Activated T-helper 1 cell treated with Interleukin-2 at 50 U/mL for 16 hours (primary cell): ENCODE data around the gene GABBR2.
"Not testable (repeated sequence)": the region's sequence is repeated elsewhere in the genome, so short reads cannot be mapped to it uniquely, and the experiment has no call there.

ENCODE experiments used
- DNase-seq: peaks from one replicate; pipeline ENCODE4 v3.0.0-alpha.2; 2020; ENCODE audit warnings: low read depth

Gene GABBR2

DNA sequence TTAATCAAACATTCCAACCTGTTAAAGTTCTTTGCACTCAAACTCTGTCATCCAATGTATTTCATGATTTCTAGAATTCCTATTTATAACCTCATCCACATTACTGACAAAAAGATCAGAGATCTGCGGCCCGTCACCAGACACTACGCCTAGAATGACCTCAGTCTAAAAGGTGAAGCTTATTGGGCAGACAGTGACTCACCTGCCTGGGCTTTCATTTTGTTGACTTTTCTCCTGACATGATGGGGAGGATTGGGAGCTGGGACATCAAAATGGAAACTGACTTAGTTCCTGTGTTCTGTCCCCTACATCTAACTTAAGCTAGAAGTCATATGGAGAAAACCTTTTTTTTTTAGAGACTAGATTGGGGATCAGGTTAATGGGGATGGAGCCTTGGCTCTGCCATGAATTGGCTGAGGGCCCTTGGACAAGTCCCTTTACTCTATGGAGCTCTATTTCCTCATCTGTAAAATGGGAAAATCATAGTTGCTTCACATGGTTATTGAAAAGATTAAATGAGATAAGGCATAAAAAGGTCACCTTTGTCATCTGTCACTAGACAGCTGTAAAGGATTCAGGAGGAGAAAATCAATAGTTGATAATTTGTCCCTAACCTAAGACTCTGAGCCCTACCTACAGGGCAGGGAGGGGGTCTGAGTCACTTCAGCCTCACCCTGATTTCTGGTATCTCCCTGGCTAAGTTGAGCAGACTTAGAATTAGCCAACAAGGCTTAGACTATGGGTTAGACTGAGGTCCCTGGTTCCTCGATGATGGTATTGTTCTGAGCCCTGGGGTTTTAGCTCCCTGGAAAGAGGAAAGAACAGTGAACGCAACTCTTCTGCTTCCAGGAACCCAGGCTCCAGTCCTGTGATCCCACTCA is 228.5 kb downstream of the GABBR2 start:
- no peak for DNase-seq

DNA sequence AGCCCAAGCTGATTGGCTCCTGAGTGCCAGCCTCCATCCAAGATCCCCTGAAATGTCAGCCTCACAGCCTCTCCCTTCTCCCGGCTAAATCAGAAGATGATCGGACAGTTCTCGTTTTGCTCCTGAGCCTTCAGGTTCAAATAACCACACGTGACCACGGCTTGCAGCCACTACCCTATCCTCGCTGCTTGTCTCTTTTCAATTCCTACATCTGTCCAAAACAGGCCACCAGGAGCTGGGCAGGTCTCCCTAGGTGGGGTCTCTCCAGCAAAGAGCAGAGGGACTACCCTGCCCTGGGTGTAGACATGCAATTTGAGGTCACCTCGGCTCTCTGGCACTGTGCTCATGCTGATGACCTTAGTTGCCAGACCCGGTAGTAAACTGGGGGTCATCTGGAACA is 229.3 kb downstream of the GABBR2 start:
- no peak for DNase-seq

DNA sequence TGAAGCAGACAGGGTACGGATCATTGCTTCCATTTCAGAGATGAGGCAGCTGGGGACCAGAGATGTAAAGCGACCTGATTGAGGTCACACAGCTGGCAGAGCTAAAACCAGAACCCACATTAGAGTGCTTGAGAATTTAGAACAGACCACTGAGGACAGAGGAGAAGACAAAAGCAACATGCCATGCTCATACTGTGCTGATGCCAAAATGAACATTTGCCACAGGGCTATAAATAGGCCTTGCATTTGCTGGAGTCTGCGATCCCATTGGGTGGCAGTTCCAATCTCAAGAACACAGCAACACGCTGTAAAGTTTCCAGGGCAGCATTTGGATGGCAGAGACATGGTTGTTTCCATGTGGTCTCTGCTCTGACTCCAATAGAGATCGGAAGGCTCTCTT is 230.9 kb downstream of the GABBR2 start:
- no peak for DNase-seq

DNA sequence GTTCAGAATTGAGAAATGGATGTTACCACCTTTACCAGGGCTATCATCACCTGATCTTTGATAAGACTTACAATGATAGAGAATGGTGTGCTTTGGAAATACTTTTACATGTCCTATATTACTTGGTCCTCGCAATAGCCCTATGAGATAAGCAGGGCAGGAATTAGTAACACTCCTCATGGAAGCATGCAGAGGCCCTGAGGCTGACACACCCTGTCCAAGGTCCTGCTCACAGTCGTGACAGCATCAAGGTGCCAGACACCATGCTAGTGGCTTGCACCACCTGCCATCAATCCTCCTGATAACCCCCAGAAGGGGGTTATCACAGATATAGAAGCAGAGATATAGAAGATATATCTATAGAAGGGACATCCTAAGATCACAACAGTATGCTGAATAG is 236.5 kb downstream of the GABBR2 start:
- DNase-seq, result no peak

DNA sequence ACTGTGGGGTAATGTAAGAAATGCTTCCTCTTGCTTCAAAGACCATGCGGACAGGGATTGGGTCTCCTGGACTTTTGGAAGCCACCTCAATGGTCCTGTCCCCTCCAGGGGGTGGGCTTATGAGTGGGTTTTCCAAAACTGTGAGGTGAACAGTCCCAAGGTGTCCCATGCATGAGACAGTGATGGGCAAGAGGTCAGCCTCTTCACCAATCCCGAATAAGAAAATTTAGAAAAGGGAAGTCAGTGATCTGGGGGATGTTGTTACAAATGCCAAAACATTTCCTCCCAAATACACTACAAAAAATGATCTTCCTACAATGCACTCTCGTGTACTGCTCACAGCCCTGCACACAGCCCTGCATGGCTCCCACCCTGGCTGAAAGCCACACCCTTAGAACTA is 237.6 kb downstream of the GABBR2 start:
- DNase-seq, result no peak

DNA sequence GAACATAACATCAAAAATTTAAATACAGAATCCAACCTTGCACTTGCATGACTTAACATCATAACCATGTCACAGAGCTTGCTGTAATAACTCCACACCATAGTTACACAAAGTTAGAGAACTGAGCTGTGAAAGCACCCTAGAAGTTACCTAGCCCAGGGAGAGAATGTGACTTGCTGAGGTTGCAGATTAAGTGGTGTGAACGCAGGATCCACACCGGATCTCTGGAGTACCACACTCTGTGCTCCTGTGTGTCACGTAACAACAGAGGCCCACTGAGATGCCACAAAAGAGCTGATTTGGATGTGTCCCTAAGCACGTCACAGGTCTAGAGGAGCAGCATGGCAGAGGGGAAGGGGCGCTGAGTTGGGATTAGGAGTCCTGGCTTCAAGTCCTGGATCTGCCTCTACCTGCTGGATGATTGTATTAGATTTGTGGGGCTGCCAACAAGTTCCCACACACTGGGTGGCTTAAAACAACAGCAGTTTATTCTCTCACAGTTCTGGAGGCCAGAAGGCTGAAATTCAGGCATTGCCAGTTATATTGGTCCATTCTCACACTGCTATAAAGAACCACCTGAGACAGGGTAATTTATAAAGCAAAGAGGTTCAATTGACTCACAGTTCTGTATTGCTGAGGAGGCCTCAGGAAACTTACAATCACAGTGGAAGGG is 240.0 kb downstream of the GABBR2 start:
- no peak for DNase-seq

DNA sequence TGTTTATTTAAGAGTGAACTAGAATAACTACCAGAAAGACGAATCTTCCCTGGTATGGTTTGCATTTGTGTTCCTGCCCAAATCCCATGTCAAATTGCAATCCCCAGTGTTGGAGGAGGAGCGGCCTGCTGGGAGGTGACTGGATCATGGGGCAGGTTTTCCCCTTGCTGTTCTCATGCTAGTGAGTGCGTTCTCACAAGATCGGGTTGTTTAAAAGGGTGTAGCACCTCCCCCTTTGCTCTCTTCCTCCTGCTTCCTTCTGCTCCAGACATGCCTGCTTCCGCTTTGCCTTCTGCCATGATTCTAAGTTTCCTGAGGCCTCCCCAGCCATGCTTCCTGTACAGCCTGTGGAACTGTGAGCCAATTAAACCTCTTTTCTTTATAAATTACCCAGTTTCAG is 242.9 kb downstream of the GABBR2 start:
- DNase-seq, result no peak

DNA sequence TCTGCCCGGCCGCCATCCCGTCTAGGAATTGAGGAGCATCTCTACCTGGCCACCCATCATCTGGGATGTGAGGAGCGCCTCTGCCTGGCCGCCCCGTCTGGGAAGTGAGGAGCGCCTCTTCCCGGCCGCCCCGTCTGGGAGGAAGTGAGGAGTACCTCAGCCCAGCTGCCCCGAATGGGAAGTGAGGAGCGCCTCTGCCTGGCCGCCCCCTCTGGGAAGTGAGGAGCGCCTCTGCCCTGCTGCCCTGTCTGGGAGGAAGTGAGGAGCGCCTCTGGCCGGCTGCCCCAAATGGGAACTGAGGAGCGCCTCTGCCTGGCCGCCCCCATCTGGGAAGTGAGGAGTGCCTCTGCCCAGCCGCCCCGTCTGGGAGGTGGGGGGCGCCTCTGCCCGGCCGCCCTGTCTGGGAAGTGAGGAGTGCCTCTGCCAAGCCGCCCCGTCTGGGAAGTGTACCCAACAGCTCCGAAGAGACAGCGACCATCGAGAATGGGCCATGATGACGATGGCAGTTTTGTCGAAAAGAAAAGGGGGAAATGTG is 244.5 kb downstream of the GABBR2 start:
- DNase-seq, result not testable (repeated sequence)

DNA sequence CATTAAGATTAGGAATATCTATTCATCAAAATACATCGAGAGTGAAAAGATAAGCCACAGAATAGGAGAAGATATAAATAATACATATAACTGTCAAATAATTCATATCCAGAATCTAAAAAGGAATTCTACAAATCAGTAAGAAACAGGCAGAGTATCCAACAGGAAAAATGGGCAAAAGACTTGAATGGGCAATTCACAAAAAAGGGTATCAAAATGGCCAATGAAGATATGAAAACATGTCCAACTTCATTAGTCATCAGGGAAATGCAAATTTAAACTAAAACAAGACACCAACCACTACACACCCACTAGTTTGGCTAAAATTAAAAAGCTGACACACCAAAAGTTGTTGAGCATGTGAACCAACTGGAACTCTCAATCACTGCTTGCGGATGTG is 246.4 kb downstream of the GABBR2 start:
- DNase-seq, result no peak

DNA sequence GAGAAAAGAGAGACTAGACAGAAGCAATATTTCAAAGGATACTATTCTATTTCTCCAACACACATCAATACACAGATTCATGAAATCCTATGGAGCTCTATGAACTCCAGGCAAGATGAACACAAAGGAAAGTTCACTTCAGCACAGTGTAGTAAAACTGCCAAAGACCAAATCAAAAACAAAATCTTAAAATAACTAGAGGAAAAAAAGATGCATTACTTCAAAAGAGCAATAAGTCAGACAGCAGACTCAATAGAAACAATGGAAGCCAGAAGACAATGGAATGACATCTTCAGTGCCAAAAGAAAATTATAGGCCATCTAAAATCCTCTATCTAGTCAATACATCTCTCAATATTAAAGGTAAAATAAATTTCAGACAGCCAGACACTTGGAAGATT is 248.0 kb downstream of the GABBR2 start:
- no peak for DNase-seq

DNA sequence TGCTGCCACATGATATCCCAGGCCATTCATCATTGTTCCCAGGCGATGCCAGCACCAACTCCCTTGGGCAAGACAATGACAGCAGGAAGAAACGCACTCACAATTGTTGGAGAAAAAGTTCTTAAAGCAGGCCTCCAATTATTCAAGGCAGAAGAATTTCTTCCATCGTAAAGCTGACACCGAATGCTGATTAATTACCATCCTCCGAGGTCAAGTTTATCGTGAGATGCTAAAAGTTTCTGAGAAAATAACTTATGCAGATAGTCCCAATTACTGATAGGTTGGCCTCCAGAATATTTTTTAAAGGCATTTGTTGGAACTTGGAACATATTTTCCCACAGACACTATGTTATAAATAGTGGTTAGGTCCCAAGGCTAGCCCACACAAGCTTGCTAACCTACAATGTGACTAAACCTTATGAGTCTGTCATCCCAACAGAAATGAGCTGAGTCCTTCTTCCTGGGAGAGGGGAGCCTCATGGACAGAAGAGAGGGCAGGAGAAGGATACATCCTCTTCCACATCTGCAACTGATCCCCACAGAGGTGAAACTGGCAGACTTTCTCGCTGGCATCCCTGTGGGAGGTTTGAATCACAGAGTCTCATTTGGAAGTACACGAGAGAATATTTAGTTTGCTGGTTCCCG is 250.9 kb downstream of the GABBR2 start:
- DNase-seq, result no peak

DNA sequence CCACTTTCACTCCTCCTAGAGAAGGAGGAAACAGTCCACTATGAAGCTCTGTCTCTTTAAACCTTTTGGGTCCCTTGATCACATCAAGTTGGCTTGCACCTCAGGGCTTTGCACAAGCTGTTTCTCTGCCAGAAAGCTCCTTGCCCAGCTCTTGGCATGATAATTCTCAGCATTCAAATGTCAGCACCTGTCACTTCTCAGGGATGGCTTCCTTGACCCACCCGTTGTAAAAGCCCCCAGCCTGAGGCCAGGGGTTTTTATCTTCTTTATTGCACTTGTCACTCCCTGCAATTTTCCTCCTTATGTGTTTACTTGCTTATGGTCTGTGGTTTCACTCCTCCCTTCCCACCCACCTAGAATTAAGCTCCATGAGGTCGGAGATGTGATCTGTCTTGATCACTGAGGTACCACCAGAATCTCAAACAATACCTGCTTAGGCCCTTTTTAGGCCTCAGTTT is 252.6 kb downstream of the GABBR2 start:
- DNase-seq, result no peak

DNA sequence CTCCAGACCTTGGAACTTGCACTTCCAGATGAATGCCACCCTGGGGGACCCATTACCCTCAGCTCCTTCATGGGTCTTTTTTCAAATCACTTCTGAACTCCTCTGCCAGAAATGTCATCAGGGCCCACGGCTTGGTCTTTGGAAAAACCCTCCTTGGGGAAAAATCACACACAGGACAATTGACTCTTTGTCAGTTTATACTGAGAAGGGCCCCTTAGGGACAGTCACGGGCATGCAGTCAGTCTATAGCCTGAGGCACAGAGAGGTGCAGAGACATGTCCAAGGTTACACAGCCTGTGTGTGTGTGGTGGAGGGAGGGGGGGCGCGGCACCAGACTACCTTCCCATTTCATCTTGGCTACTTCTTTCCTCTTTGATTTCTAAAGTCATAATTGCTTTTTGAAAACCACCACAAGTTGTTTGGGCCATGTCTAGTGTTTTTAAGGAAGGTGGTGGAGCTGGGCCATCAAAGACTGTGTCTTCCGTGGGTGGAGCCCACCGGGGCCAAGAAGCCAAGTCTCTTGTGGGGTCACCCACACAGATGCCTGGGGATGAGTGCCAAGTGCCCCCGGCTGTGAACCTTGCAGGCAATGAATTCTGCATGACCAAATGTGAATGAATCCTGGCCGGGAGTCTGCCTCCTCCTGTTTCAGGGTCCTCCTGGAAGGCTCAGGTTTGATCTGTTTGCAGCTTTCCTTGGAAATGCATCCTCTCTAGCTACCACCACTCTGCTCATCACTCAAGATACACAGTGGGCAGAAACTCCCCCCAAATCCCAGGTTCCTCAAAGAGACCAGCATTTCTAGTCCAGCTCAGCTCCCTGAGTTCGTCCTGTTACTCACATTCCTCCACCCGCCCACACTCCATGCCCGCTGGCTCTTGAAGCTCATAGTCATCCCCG is 253.2 kb downstream of the GABBR2 start:
- DNase-seq, result no peak

DNA sequence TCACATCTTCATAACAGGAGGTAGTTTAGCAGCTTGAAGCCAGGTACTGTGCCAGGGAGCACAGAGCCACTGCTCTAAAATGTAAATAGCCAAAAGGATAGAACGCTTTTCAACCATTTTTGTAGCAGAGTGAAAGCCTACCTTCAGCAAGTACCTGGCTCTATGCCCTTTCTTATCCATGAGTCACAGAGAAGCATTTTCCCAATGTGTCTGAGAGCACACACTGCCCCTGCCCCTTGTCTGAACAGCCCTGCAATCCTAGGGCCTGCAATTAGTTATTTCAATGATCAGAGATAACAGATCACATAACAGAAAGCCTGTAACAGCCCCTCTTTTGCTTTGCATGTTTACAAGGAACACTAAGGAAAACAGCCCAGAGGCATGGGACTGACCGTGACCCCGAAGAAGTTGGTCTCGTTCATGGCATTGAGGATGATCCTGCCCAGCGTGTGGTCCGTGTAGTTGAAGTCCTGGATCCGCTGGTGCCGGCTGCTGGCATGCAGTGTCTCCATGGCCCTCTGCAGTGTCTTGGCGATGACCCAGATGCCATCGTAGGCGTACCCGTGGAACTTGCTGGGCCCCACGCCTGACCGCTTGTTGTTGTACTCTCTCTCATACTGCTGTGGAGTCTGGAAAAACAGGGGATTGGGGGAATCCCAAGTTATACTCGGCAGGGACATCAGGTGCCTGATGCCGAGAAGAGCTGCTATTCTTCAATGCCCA is 255.0 kb downstream of the GABBR2 start:
- DNase-seq, result no peak

DNA sequence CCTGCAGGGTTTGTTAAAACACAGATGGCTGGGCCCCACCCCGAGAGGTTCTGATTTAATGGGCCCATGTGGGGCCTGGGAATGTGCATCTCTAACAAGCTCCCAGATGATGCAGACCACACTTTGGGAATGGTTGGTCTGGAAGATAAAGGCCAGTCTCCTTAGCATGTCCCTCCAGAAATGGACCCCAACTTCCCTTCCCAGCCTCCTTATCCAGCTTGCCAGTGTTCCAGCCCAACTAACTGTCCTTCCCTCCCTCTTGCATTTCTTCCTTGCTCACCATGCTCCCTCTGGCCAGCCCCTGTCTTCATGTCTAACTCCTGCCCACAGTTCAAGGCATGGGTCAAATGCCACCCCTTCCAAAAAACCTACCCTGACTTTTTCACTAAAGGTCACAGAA is 257.2 kb downstream of the GABBR2 start:
- DNase-seq, result no peak

DNA sequence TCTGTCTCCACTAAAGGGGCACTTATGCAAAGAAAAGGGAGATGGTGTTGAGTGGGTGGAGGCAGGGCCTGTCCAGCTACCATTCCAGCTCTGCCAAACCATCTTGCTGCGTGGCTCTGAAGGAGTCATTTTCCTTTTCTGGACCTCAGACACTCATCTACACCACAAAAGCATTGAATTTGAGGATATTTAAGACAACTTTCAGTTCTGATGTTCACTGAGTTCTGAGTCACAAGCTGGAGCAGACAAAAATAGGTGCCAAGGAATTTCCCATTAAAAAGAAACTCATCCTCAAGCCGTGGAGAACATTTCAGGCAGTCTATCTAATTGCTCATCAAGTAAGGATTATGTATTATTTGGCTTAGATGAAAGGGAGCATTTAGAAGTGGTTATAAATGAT is 258.2 kb downstream of the GABBR2 start:
- no peak for DNase-seq

DNA sequence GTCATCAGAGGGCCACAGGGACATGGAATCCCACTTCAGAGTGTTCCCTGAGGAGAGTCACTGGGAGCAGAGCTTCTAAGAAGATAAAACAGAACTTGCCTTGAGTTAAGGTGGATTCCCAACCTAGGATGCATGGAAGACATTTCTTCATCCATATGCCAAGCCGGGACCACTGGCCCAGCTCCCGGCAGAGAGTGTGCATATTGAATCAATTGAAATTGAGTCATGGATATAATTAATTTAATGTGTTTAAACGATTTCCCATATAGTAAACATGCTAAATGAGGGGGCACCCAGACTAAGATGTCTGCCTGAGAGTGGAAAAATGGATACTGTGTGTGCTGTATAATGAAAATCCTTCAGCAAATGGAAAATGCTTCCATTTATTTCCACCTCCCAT is 258.9 kb downstream of the GABBR2 start:
- DNase-seq, result no peak

DNA sequence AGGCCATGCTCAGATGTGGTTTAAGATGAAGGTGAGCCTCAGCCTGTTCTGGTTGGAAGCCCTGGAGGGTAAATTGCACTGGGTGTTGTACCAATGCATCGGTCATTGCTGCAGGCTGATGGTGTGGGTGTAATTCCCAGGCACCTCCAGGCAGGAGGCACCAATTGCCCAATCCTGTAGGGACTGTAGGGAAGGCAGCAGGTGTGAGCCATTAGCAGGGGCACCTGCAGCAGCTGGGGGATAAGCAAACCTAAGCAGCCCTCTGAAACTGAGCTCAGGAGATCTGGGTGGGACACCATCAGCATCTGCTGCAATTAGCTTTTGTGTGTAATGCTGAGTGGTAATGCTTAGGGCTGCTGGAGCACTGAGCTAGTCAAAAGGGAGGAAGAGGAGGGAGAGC is 263.2 kb downstream of the GABBR2 start:
- DNase-seq, result no peak

DNA sequence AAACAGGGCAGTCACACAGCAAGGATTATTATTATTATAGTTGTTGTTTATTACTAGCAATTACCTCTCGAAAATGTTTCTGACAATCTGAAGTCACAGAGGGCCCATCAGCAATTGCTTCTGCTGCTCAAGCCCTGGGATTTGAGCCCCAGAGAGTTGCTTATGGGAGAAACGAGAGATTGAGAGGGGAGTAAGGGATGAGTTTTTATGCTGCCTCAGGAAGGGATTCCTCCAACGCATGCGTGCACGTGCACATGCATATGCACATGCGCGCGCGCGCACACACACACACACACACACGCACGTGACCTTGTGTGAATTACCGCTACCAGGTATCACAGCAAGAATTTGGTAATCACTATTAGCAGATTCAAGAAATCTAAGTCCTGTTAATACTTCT is 264.1 kb downstream of the GABBR2 start:
- no peak for DNase-seq

DNA sequence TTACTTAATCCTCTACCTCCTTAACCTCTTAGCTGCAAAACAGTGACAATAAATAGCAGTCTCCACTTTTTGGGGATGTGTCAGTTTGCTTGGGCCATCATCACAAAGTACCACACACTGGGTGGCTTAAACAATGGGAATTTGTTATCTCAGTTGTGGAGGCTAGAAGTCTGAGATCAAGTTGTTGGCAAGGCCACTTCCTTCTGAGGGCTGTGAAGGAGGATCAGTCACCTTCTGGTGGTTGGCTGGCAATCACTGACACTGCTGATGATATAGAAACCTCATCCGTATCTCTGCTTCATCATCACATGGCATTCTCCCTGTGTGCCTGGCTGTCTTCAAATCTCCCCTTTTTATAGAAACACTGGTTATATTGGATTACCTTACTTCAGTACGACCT is 266.2 kb downstream of the GABBR2 start:
- DNase-seq, result no peak

DNA sequence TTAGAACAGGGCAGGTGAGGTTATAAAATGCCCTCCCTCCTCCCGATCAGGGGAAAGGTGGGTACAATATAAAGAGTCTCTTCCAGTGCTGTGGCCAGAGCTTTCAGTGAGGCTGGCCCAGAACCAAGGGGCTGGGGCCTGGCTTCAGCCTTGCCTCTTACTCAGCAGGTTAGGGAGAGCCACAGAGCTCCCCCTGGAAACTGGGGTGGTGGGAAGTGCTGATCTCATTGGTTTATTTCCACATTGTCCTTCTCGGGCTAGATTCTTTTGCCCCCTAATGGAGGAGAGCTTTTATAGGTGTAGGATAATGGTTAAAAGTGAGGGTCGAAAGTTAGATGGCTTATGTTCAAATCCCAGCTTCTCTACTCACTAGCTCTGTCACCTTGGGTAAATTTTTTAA is 266.6 kb downstream of the GABBR2 start:
- DNase-seq, result no peak
